NCI-H1694 treated with DMSO at 0.1 percent for 48 hours (cell line): ENCODE results near the gene SEC14L2.
"Not testable (repeated sequence)": the region's sequence is repeated elsewhere in the genome, so short reads cannot be mapped to it uniquely, and the experiment has no call there.

Experiments
- DNase-seq: peaks from one replicate; lab custom pipeline; 2025; lab: John Stamatoyannopoulos, UW

The SEC14L2 gene

DNA sequence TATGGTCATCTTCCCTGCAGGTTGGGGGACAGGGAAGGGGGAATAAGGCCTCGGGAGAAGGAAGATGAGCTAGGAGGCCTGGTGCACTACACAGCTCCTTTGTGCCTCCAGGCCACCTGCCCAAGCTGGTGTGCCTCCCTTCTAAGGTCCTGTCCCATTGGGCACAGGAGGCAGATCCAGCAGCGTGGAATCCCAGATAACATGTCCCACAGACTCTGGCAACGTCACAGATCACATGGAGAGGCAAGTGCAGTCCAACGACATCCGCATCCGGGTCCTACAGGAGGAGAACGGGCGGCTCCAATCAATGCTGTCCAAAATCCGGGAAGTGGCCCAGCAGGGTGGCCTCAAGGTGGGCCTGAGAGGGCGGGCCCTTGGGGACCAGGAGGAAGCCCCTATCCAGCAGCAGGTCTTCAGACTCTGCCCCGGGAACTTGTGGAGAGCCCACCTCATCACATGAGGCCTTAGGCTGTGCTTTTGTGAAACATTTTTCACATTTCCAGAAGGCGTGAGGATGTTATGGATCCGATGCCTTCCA is 21.4 kb upstream of the SEC14L2 start:
- no peak for DNase-seq

DNA sequence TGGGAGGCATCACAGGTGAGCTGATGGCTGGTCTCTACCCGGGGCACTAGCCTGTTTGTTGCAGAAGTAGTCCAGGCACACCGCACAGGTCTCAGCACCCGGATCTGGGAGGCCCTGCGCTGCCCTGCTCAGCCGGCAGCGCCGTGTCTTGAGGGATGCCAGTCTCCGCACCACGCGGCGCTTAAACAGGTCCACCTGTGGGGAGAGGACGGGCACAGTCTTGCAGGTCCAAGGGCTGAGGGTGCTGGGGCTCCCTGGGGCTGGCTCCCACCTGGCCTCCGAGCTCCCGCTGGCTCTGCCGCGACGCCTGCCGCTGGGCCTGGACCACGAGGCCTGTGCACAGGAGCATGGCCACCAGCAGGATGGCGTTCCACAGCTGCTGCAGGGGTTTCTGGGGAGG is 16.8 kb upstream of the SEC14L2 start:
- DNase-seq: no peak

DNA sequence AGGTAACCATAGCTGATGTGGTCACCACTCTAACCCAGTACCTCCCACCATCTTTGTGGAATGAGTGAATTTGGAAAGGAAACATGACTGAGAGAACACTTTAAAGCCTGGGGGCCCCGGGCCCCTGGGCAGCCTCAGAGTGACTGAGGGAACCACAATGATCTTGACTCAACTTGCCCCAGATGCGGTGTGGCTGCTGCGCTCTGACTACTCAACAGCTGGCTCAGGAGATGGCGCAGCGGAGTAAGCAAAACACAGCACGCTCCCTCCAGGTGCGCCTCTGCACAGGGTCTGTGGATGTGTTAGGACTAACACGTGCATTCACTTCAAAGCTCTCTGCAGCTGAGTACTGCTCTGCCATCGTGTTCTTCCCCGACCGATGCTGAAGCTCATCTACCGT is 15.6 kb upstream of the SEC14L2 start:
- DNase-seq: no peak

DNA sequence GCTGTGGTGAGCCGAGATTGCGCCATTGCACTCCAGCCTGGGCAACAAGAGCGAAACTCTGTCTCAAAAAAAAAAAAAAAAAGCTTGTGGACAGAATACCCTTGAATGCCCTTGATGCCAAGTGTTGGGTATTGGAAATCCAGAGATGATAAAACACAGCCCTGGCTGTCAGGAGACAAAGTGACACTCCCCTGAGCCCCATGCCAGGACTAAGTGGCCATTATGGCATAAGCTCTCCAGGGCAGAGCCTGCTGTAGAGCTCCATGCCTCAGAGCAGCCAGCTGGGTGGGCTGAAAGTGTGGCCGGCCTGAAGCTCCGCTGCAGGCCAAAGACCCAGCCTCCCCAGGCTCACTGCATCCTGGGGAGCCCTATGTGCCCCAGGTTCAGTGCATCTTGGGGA is 14.5 kb upstream of the SEC14L2 start:
- no peak for DNase-seq

DNA sequence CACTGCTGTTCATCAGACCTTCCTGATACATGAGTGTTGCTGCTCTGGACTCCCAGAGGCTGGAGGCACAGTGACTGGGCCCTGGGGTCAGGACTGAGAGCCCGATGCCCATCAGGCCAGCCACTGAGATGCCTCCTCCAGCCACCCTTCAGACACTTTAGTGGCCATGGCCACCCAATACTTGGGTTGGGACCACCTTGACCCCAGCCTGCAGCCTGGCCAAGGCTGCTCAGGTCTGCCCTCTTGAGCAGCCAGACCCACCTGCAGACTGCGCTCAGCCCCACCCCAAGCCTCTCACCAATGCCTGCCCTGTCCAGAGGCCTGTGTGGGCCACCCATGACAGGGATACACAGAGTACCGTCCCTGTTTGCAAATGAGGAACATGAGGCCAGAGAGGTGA is 13.8 kb upstream of the SEC14L2 start:
- DNase-seq: no peak

DNA sequence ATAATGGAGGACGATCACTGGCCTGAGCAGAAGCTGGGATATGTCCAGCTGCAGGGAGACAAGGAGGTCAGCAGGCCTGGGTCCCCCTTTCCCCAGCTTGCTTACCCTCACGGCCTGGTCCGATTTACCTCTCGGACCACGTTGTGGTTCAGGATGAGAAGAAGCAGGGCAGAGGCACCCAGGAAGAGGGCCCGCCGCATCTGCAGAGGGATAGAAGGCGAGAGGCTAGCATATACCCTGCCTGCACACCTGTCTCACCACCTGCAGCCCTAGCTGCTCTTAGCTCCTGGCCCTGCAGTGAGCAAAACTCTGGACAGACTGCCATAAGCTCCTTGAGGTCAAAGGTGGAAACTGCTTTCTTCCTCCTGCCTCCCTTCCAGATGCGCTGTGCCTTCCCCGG is 10.9 kb upstream of the SEC14L2 start:
- DNase-seq: no peak

DNA sequence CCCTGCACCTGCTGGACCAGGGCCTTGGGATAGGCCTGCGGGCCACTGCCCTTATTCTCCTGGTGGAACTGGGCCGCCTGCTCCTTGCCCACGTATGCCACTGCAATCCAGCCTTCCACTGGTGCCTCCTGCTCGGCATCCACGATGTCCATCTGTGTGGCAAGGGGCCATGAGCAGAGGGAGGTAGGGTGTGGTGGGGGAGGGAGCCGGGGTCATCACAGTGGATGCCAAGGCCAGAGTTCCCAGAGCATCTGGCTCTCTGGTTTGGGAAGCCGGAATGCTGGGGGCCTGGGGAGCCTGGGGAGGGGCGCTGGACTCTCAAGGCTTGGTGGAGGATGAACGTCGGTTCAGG is 10.2 kb upstream of the SEC14L2 start:
- no peak for DNase-seq

DNA sequence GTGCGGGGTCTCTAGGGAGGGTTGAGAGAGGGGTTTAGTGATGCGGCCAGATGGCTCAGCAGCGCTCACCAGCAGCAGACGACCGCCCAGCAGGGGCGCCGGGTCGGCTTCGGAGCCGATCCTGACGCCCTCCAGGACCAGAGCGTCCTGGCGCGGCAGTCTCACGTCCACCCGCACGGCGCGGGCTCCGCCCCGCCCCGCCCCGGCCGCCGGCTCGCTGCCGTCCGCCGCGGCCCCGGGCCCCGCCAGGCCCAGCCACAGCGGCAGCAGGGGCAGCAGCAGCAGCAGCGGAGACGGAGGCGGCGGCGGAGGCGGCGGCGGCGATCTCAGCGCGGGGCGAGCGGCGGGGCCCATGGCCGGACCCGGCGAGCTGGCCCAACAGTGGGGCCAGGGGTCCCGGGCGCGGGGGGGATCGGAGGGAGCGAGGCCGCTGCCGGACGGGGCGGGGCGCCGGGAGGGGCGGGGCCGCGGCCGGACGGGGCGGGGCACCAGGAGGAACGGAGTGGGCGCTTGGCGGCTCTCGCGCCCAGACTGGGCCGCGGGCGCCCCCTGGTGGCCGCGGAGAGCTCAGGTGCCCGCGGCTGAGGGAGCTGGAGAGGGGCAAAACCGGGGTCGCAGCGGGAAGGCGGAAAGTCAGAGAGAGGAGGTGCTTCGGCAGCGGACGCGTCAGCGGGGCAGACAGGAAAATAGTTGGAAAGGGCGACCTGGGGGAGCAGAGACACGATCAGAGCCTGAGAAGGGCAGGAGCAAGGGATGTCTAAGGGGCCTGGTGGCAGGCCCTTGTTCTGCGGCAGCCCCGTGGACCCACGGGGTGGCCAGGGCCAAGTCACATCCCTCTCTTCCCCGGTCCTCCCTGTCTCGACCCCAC is 9.6 kb upstream of the SEC14L2 start, which contains the start of gene RNF215:
TSS of gene RNF215 (minus strand) at position 452 of the 868 bp plus-strand sequence. CDS start at position 354, 98 bp downstream.
- DNase-seq: peak; percentile 39

DNA sequence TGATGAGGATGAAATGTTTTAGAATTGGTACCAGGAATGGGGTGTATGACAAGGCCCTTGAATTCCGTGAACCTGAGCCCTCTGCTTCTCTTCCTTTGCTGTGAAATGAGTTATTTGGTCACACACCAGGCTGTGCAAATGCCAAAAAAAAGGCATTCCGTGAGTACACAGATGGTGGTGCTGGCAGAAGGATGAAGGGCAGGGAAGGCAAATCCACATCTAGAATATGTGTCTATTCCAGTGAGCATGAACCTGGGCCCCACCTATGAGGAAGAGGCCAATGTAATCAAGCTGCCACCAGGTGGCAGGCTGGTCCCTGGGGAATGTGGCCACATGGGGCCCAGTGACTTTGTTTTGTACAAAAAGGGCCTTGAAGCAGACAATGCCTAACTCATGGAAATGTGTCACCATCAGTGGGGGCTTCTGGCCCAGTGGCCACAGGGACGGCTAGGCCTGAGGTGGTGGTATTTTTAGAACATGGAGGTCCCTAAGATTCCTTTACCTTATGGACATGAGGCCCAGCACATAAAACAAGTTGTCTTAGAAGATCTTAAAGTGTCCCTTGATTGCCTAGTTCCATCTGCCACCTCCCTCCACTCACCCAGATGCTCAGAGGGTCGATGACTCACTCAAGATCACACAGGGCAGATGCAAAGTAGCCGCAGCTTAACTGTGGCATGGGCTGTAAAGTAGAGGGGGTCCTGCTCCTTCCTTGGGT is 5.7 kb upstream of the SEC14L2 start:
- DNase-seq: peak; percentile 56

DNA sequence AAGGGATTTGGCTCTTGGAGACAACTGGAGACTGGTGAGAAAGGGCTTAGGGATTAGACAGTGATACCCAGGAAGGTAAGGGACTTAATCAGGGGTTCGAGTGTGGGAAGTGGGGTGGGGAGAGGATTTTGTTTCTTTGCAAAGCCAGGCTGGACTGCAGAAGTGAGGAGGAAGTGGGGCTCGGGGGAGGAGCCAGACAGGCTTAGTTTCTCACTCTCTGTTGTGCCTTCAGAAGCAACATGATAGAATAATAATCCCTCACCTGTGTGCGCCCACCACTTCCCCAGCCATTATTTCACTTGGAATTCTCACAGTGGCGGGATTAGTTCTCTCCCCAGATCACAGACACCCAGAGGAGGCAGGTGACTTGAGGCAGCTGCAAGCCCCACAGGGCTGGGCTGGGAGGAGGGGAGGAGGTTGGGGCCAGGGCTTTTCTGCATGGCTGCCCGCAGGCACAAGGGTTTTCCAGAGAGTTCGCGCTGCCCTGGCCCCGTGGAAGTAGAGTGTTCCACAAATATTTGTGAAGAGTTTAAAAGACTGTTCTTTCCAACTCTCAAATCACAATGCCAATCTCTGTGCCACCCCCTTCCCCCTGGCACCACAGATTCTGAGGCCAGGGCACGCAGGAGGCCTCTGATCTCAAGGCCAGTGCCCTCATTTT is 4.0 kb upstream of the SEC14L2 start:
- no peak for DNase-seq

DNA sequence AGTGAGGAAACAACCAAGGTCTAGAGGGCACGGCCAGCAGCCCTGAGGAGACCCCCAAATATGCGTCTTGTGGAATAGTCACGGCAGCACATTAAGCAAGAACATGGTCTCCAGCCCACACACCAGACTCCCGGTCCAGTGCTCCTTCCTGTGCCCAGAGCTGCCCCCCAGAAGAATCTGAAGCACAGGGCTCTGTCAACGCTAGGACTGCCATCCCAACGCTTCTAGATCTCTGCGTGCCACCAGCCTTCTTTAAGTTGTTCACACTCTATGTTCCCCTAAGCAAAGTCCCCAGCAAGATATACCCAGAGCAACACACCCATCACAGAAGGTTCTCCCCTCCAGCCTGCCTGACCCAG is 3.5 kb upstream of the SEC14L2 start:
- DNase-seq: no peak

DNA sequence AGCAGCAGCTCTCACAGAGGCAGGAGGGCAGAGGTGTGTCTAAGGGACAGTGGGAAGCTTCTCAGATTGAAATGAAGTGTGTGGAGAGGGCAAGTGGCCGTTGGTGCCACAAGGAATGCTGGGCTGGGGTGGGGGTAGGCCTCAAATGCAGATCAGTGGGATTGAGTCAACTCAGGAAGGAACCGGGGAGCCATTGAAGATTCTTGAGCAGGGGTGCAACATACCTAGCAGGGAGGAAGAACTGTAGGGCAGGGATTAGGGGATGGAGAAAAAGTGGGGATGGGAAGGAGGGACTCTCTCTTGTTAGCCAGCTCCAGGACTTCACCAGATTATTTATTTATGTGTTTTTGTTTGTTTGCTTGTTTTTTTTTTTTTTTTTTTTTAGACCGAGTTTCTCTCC is 2.9 kb upstream of the SEC14L2 start:
- no peak for DNase-seq

DNA sequence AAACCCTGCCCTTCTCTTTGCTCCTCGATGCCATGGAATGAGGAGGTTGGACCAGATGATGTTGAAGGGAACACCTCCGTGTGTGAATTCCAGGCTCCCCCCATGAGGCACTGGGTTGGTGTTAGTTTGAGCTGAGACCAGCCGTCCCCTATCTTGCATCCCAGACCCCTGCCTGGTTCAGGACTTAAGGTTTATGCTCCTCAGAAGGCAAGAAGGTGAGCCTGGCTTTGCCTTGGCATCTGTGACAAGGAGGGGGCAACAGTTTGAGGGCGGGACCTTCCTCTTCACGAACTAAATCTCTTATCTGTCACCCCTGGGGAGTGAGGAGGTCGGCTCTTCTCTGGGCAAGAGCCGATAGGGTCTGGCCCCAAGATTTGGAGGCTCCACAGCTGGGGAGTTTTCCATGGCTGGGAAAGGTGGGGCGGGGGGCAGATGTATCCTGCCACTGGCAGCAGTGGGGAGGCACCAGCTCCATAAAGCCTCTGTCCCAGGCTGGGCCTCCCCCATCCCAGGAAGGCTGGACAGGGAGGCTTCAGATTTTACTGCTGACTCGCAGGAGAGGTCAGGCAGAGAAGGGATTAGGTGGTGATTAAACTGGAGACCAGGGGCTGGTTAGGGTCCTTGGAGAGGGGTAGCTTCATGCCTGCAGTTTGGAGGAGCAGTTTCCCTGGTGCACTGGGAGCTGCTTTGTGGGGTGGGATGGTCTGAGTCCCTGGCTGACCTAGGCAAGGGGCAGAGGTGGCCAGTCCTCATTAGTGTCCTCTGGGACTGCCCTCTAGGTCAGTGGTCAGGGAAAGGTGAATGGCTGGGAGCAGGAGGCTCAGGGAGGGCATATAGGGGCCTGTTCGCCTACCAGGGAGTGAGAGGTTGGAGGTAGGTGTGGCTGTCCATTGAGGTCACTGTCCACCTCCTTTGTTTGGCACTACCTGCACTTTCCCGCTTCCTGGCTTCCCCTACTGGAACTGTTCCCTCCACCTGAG is 1.1 kb downstream of the SEC14L2 start:
- DNase-seq: no peak

DNA sequence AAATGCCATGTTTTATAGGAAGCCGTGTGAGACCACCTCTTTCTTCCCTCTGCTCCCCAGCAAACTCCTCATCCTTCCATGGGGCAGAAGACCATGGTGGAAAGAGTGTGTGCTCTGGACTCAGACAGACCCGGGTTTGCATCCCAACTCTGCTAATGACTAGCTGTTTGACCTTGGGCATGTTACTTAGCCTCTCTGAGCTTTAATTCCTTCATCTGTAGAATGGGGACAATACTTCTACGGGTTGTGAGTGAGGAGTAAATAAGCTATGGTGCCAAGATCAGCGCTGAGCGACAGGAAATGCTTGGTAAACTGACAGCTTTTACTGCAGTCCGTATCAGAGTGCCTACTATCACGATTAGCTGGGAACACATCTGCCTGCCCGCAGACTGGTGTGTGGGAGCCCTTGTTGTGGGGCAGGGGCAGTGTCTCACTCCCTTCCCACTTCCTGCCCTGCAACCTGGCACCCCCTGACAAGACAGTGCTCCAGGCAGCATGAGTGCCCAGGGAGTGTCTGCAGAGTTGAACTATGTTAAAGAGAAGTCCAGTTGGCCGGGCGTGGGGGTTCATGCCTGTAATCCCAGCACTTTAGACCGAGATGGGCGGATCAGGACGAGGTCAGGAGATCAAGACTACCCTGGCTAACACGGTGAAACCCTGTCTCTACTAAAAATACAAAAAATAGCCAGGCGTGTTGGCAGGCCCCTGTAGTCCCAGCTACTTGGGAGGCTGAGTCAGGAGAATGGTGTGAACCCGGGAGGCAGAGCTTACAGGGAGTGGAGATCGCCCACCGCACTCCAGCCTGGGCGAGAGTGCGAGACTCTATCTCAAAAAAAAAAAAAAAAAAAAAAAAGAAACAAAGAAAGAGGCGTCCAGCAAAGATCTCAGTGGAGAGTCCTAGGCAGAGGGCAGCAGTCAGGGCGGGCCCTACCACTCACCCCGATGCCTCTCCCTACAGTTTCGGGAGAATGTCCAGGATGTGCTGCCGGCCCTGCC is 2.2 kb downstream of the SEC14L2 start:
- no peak for DNase-seq

DNA sequence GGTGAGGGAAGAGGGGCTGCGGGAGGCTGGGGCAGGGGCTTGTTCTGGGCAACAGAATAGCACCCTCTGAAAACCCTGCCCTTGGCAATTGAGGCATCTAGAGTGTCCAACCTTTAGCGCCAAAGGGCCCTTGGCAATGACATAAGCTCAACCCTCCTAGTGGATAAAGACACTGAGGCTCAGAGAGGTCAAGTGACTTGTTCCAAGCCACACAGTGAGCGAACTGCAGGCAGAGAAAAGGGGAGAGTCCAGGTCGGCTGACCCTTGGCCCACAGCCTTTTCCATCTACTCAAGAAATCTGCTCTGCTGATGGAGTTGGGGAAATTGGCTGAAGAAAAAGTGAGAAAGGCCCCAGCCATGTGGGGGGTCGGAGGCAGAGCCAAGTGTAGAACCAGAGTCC is 2.9 kb downstream of the SEC14L2 start:
- DNase-seq: no peak

DNA sequence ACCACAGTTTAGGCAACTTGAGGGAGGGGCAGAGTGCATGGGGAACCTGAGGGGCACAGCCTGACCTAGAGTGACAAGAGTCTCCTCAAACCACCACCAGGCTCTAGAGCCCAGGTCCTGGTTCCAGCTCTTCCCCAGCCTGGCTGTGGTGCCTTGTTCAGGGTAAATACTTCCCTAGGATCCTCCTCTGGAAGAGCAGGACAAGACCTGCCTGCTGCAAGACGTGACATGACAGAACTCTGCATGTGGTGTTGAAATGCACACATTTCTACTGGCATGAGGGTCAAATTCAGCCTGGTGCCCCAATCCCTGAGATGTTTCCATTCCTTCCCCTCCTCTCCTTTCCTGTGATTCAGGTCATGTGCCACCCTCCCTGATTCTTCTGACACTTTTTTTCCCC is 3.3 kb downstream of the SEC14L2 start:
- no peak for DNase-seq

DNA sequence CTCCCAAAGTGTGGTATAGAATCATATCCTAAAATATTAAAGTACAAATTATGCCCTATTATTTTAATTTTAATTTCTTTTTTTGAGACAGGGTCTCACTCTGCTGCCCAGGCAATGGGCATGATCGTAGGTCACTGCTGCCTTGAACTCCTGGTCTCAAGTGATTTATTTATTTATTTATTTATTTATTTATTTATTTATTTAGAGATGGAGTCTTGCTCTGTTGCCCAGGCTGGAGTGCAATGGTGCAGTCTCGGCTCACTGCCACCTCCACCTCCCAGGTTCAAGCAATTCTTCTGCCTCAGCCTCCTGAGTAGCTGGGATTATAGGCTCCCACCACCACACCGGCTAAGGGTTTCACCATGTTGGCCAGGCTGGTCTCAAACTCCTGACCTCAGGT is 4.2 kb downstream of the SEC14L2 start:
- DNase-seq: not testable (repeated sequence)

DNA sequence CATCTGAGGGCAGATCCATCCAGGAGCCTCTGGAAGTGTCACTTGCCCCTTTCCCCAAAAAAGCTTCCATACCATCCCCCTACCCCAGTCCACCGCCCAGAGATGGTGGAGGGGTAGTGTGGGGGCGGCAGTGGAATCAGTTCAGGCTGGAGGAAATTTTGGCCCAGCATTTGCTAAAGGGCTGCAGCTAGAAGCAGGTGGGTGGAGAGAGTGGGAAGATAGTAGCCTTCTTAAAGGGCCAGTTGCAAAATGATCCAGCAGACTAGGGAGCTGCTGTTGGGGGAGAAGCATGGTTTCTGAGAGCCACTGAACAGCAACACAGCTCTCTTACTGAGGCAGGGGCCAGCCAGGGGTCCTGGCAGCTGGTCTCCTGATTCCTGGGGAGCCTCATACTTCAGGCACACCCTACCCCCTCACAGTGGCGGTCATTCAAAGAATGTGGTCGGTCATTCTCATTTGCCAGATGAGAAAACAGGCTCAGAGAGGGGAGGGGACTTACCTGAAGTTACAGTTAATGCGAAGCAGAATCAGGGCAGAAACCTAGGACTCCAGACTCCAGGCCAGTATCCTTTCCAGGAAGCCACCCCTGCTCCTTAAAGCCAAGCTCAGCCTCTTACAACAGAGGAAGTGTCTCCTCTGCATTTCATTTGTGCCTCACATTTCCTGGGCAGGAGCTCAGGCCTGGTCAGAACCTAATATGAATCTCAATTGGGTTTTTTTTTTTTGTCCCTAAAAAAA is 5.4 kb downstream of the SEC14L2 start:
- no peak for DNase-seq

DNA sequence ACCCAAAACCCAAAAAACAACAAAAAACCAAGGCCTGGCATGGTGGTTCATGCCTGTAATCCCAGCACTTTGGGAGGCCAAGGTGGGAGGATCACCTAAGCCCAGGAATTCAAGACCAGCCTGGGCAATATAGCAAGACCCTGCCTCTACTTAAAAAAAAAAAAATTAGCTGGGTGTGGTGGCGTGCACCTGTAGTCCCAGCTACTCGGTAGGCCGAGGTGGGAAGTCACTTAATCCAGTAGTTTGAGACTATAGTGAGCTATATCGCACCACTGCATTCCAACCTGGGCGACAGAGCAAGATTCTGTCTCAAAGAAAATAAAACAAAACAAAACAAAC is 5.9 kb downstream of the SEC14L2 start:
- not testable (repeated sequence) for DNase-seq

DNA sequence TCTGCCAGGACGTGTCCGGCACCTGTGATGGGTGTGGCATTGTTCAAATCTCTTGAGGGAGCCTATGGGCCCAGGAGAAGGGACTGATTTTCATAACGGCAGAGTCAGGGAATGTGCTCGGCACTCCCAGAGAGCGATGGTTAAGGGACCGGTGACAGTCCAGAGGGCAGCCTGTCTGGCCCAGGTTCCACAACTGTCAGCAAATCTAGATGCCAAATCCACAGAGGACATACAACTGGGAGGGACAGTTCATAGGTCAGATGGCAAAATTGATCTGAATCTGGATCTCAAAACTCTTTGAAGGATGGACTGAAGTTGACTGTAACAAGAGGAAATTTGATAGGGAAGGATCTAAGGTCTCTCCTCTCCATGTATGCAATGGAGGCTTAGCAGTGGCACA is 7.5 kb downstream of the SEC14L2 start:
- no peak for DNase-seq
